PC-9 (cell line): ENCODE measurements around the gene NARS2. TPM values are rescaled to one million over a fixed set of nuclear protein-coding genes. Genes with fewer than 3 reads are reported as not detected.

Source experiments
- BruUV-seq: library from RNA; stranded (reverse); fragments of 400-500 nt; replicated peaks from 2 replicates; lab custom pipeline; 2021; lab: Mats Ljungman, UMichigan
- CTCF ChIA-PET: fragments of 300-600 bp; sonication (Branson Sonifier 250); formaldehyde crosslinking; loops from one replicate; lab custom pipeline; 2022; ENCODE audit warnings: antibody characterized with exemption; lab: Charles Lee
- POLR2A ChIA-PET: fragments of 300-600 bp; sonication (Branson Sonifier 250); formaldehyde crosslinking; loops from one replicate; lab custom pipeline; 2022; ENCODE audit warnings: antibody characterized with exemption; ENCODE audit not compliant: unreplicated experiment; lab: Charles Lee
- DNase-seq, 2 experiments: peaks; one replicate each; pipeline versions ENCODE4 v3.0.0 to v3.0.0-alpha.2; 2015 to 2022; ENCODE audit warnings: mixed read lengths in 1 of 2
- H2AFZ ChIP-seq: fragments of 200-600 bp; sonication (generic); 2 replicates; pipeline ENCODE4 v1.8.1; 2017; ENCODE audit warnings: antibody characterized with exemption
- H3F3A ChIP-seq: fragments of 200-600 bp; sonication (generic); 2 replicates; pipeline ENCODE4 v1.8.1; 2017; ENCODE audit warnings: antibody characterized with exemption, mild to moderate bottlenecking, low read depth; ENCODE audit not compliant: insufficient read depth
- H3K27ac ChIP-seq: fragments of 200-600 bp; sonication (generic); 2 replicates; pipeline ENCODE4 v1.6.1; 2016; ENCODE audit warnings: mixed run types
- H3K27me3 ChIP-seq: fragments of 200-600 bp; sonication (generic); 2 replicates; pipeline ENCODE4 v1.6.1; 2016; ENCODE audit warnings: low read depth, mixed run types; ENCODE audit not compliant: insufficient read depth
- H3K36me3 ChIP-seq: fragments of 200-600 bp; sonication (generic); 2 replicates; pipeline ENCODE4 v1.6.1; 2016; ENCODE audit warnings: low read depth, mixed run types
- H3K4me1 ChIP-seq: fragments of 200-600 bp; sonication (generic); replicated peaks from 2 replicates; pipeline ENCODE4 v1.6.1; 2016; ENCODE audit warnings: mixed run types; ENCODE audit not compliant: insufficient read depth
- H3K4me2 ChIP-seq: fragments of 200-600 bp; sonication (generic); 2 replicates; pipeline ENCODE4 v1.6.1; 2017; ENCODE audit warnings: mixed run types
- H3K4me3 ChIP-seq: fragments of 200-600 bp; sonication (generic); 2 replicates; pipeline ENCODE4 v1.6.1; 2016; ENCODE audit warnings: mixed run types
- H3K79me2 ChIP-seq: fragments of 200-600 bp; sonication (generic); 2 replicates; pipeline ENCODE4 v1.6.1; 2017; ENCODE audit warnings: low read depth, mixed run types
- H3K9me2 ChIP-seq: fragments of 200-600 bp; sonication (generic); 2 replicates; pipeline ENCODE4 v1.8.1; 2017; ENCODE audit warnings: mild to moderate bottlenecking; ENCODE audit not compliant: insufficient read depth
- H3K9me3 ChIP-seq: fragments of 200-600 bp; sonication (generic); 2 replicates; pipeline ENCODE4 v1.8.1; 2016; ENCODE audit warnings: low read depth; ENCODE audit not compliant: insufficient read depth
- H4K20me1 ChIP-seq: fragments of 200-600 bp; sonication (generic); 2 replicates; pipeline ENCODE4 v1.8.1; 2017; ENCODE audit not compliant: insufficient read depth
- EZH2 ChIP-seq: fragments of 200-600 bp; sonication (generic); IDR thresholded peaks from 2 replicates; pipeline ENCODE4 v1.8.0; 2017; ENCODE audit warnings: antibody characterized with exemption, low read depth
- intact Hi-C: fragments of 100-400 bp; cut with micrococcal nuclease; formaldehyde crosslinking; loops from one replicate; pipeline ENCODE4 v1.10.0; 2022; ENCODE audit not compliant: unreplicated experiment
- total RNA-seq: library from RNA; stranded (reverse); gene quantifications from 2 replicates; pipeline ENCODE4 v1.2.3, GENCODE V29; 2021
- TF ChIP-seq, protein P1 (sequence below): fragments of 200-600 bp; sonication (generic); conservative IDR thresholded peaks from 2 replicates; pipeline ENCODE4 v1.6.1; 2017; ENCODE audit warnings: mixed run types, antibody characterized with exemption, mild to moderate bottlenecking, moderate library complexity

Gene NARS2
- total RNA-seq, 1 experiment from 2014 or later: 22.4 TPM

DNA sequence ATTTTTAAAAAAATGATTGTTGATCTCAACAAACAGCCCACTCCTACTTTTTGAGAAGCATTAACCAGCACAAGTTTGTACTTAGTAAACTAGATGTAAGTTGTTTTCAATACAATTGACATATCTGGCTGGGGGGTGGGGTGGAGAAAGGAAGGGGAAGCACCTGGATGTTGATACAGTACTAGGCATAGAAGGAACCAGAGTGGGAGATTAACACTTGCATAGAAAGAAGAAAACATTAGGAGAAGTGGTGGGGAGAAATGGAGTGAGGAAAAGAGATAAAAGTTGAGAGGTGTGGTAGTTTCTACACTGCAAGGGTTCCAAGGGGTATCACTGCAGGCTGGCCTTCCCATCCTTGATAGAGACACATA is 146.4 kb downstream of the NARS2 start:
- CTCF ChIA-PET: no interaction called here
- H3K36me3 ChIP-seq: no peaks in the 10 kb centered on the region
- intact Hi-C loops: no loop called here

DNA sequence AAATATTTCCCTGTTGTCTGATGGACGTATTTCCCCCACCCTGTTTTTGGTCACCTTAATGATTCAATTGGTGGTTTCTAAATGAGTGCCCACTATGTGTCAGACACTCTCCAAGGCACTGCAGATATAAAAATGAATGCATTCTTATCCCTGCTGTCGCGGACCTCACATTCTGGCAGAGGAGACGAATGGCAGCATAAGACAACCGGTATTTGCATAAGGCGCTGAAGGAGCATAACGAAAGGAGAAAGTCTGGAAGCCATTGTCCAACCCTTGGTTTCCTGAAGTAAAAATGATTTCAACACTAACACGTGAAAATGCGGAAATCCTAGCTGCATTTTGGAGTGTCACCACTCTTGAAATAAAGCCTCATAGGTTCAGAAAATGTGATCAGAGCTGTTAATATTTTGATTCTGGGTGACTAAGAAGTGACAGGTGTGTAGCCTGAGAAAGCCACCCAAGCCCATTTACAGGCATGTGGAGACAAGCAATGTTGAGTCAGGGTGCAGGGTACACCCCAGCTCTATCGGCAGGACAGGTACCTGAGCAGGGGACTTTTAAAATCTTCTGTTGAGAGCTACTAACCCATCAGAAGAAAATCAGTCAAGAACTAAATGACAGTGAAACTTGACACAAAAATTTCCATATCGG is 146.9 kb downstream of the NARS2 start:
- H3K9me3 ChIP-seq: no peaks in the 10 kb centered on the region
- H3K27me3 ChIP-seq: no peaks in the 10 kb centered on the region
- no peaks in the 10 kb centered on the region; the same call in 1 of the 2 replicates for H3K4me1 ChIP-seq
- no peaks in the 10 kb centered on the region for H3K79me2 ChIP-seq
- POLR2A ChIA-PET: interaction anchor here (0.6 kb wide), 1 partner anchor 1113 kb away, joined by 3 read pairs; no protein-coding TSS in a partner anchor
- intact Hi-C loops: no loop called here
- no peaks in the 10 kb centered on the region for H3K36me3 ChIP-seq
- no peaks in the 10 kb centered on the region for H3F3A ChIP-seq
- H3K9me2 ChIP-seq: no peaks in the 10 kb centered on the region
- peak in 1 of 2 experiments; percentile 28 for DNase-seq
- no TSS peak for BruUV-seq
- H2AFZ ChIP-seq: no peak overlapping the region
- no peak overlapping the region for H3K27ac ChIP-seq
- H3K4me3 ChIP-seq: no peak overlapping the region
- H3K4me2 ChIP-seq: no peak overlapping the region
- H4K20me1 ChIP-seq: no peaks in the 10 kb centered on the region
- TF ChIP-seq, protein P1, sequence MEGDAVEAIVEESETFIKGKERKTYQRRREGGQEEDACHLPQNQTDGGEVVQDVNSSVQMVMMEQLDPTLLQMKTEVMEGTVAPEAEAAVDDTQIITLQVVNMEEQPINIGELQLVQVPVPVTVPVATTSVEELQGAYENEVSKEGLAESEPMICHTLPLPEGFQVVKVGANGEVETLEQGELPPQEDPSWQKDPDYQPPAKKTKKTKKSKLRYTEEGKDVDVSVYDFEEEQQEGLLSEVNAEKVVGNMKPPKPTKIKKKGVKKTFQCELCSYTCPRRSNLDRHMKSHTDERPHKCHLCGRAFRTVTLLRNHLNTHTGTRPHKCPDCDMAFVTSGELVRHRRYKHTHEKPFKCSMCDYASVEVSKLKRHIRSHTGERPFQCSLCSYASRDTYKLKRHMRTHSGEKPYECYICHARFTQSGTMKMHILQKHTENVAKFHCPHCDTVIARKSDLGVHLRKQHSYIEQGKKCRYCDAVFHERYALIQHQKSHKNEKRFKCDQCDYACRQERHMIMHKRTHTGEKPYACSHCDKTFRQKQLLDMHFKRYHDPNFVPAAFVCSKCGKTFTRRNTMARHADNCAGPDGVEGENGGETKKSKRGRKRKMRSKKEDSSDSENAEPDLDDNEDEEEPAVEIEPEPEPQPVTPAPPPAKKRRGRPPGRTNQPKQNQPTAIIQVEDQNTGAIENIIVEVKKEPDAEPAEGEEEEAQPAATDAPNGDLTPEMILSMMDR: no peak
- TF ChIP-seq EZH2: no peak
- CTCF ChIA-PET: no interaction called here

More for the DNA sequence above, 146.4 kb downstream of the NARS2 start:
- POLR2A ChIA-PET: no interaction called here
- Histone ChIP-seq H3K9me2 (no peaks in the 10 kb centered on the region), H3K4me2 (no peak overlapping the region), H4K20me1 (no peaks in the 10 kb centered on the region), H3K9me3 (no peaks in the 10 kb centered on the region), H3K27me3 (no peaks in the 10 kb centered on the region), H3K4me1 (no peaks in the 10 kb centered on the region; the same call in 1 of the 2 replicates), H3K27ac (no peak overlapping the region), H3K79me2 (no peaks in the 10 kb centered on the region), H3K4me3 (no peak overlapping the region), H2AFZ (no peak overlapping the region), H3F3A (no peaks in the 10 kb centered on the region)
- TF ChIP-seq EZH2: no peak
- TF ChIP-seq, protein P1: no peak
- no TSS peak for BruUV-seq
- DNase-seq: peak in 1 of 2 experiments; percentile 19

DNA sequence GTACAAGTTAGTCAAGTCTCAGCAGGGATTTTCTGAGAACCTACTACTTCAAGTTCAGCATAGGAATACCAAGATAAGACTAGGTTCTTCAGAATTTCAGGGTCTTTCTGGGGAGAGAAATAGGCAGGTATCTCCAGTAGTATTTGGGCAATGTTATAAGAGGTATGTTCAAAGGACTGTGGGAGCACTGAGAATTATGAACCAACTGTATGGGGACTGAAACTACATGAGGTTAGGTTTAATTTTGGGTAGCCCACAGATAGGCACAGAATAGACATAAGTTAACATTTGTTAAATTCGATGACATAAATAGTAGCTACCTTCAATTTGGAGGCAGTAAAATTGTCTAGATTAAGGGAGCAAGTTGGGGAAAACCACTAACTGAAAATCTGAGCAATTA is 147.8 kb downstream of the NARS2 start:
- H3K4me3 ChIP-seq: no peak overlapping the region
- intact Hi-C loops: no loop called here
- H4K20me1 ChIP-seq: no peaks in the 10 kb centered on the region
- BruUV-seq: no TSS peak
- no peak overlapping the region for H2AFZ ChIP-seq
- ChIA-PET POLR2A (interaction anchor here (0.6 kb wide), 1 partner anchor 1112 kb away, joined by 3 read pairs; no protein-coding TSS in a partner anchor), CTCF (no interaction called here)
- no peaks in the 10 kb centered on the region for H3K36me3 ChIP-seq
- H3F3A ChIP-seq: 0 out of 2 replicates have a peak, but pooled peaks cover 1% of the 10 kb centered on the region
- H3K4me2 ChIP-seq: no peak overlapping the region
- no peaks in the 10 kb centered on the region for H3K4me1 ChIP-seq
- peak in 1 of 2 experiments; percentile 36 for DNase-seq
- TF ChIP-seq, protein P1: no peak
- no peak for TF ChIP-seq EZH2
- no peaks in the 10 kb centered on the region for H3K9me3 ChIP-seq
- no peak overlapping the region for H3K27ac ChIP-seq
- H3K9me2 ChIP-seq: no peaks in the 10 kb centered on the region
- H3K27me3 ChIP-seq: no peaks in the 10 kb centered on the region
- H3K79me2 ChIP-seq: no peaks in the 10 kb centered on the region
